Activated CD8-positive, alpha-beta T cell treated with anti-CD3 and anti-CD28 coated beads for 36 hours (primary cell): ENCODE measurements around the gene FRZB. TPM values are rescaled to one million over a fixed set of nuclear protein-coding genes. Genes with fewer than 3 reads are reported as not detected.

Source experiments
- ATAC-seq: fragments of 200-7000 bp; cut with Tn5 transposase; one replicate; pipeline ENCODE4 v1.10.0; 2021; ENCODE audit warnings: mild to moderate bottlenecking, moderate library complexity
- CTCF ChIA-PET: fragments of 350-600 bp; sonication (Branson Sonifier 250); formaldehyde crosslinking; loops from one replicate; lab custom pipeline; 2021; ENCODE audit warnings: antibody characterized with exemption; lab: Charles Lee
- POLR2A ChIA-PET: fragments of 350-600 bp; sonication (Branson Sonifier 250); formaldehyde crosslinking; loops from one replicate; lab custom pipeline; 2021; ENCODE audit warnings: antibody characterized with exemption; lab: Charles Lee
- DNase-seq: peaks from one replicate; pipeline ENCODE4 v3.0.0-alpha.2; 2020
- H3K27ac Mint-ChIP-seq: one replicate; pipeline ENCODE4 v1.8.0; 2021; ENCODE audit warnings: mild to moderate bottlenecking, mixed read lengths
- H3K27me3 Mint-ChIP-seq: one replicate; pipeline ENCODE4 v1.8.0; 2021; ENCODE audit warnings: mixed read lengths
- H3K36me3 Mint-ChIP-seq: one replicate; pipeline ENCODE4 v1.8.0; 2021; ENCODE audit warnings: low read depth, mixed read lengths
- H3K4me1 Mint-ChIP-seq: one replicate; pipeline ENCODE4 v1.8.0; 2021; ENCODE audit warnings: low read depth, mixed read lengths
- H3K4me3 Mint-ChIP-seq: one replicate; pipeline ENCODE4 v1.8.0; 2021; ENCODE audit warnings: mild to moderate bottlenecking, moderate library complexity, mixed read lengths
- H3K9me3 Mint-ChIP-seq: one replicate; pipeline ENCODE4 v1.8.0; 2021; ENCODE audit warnings: mixed read lengths
- intact Hi-C: fragments of 100-400 bp; cut with micrococcal nuclease; formaldehyde crosslinking; loops from one replicate; pipeline ENCODE4 v1.10.0; 2022
- total RNA-seq, 2 experiments: library from RNA; stranded (reverse); gene quantifications; one replicate each; pipeline ENCODE4 v1.2.3, GENCODE V29; 2021
- TF ChIP-seq, protein P1 (sequence below): fragments of 200-600 bp; IDR thresholded peaks from one replicate; pipeline ENCODE4 v1.8.0; 2022; ENCODE audit warnings: antibody characterized with exemption, mild to moderate bottlenecking

Gene FRZB
- total RNA-seq, 2 experiments from 2014 or later = not detected

DNA sequence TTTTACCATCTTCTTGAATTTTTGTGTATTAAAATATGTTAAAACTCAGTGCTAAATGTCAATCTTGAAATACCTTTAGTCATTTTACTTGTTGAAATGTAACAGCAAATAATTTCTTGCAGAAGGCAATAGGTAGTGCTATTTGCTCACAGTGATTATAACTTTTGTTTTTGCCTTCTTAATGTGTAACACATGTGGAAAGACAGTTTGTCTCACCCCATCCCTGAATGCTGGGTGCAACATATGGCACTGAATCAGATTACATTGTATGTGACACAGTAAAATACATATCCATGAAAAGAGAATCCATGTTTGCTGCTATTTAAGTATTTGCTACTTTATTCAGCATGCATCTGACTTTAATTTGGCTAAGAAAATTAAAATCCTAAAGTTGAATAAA, 35.3 kb downstream of the FRZB start:
- H3K27ac Mint-ChIP-seq = no peak overlapping the region
- intact Hi-C loops = no loop called here
- no peak for ATAC-seq
- ChIA-PET CTCF (no interaction called here), POLR2A (no interaction called here)
- DNase-seq = no peak
- H3K4me3 Mint-ChIP-seq = no peak overlapping the region
- no peaks in the 10 kb centered on the region for H3K4me1 Mint-ChIP-seq
- H3K27me3 Mint-ChIP-seq = peaks cover 2% of the 10 kb centered on the region
- no peaks in the 10 kb centered on the region for H3K36me3 Mint-ChIP-seq
- TF ChIP-seq, protein P1, sequence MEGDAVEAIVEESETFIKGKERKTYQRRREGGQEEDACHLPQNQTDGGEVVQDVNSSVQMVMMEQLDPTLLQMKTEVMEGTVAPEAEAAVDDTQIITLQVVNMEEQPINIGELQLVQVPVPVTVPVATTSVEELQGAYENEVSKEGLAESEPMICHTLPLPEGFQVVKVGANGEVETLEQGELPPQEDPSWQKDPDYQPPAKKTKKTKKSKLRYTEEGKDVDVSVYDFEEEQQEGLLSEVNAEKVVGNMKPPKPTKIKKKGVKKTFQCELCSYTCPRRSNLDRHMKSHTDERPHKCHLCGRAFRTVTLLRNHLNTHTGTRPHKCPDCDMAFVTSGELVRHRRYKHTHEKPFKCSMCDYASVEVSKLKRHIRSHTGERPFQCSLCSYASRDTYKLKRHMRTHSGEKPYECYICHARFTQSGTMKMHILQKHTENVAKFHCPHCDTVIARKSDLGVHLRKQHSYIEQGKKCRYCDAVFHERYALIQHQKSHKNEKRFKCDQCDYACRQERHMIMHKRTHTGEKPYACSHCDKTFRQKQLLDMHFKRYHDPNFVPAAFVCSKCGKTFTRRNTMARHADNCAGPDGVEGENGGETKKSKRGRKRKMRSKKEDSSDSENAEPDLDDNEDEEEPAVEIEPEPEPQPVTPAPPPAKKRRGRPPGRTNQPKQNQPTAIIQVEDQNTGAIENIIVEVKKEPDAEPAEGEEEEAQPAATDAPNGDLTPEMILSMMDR = no peak
- no peaks in the 10 kb centered on the region for H3K9me3 Mint-ChIP-seq

DNA sequence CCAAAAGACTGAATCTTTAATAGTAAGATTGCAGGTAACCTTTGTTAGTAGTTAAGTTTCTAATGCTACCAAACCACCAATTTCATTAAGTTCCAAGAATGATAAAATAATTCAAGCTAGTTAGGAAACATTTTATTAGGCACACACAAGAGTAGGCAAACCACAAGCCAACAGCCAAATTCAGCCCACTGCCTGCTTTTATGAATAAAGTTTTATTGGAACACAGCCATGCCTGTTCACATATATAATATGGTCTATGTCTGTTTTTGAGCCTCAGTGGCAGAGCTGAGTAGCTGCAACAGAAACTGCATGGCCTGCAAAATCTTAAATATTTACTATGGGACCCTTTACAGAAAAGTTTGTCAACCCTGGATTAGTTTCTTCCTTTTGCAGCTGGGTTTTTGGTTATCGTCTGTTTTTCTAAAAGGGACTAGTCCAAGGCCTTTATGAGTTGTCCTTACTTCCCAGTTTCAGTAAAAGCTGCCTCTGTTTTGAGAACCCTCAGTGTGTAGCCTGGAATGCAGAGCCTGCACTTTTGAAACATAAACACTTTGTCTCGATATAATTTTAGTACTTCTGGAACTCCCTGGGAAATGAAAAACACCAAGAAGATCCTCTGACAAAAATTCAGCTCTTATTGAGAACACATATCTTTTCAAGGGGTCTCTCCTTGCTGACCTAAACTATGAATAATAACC, 39.1 kb downstream of the FRZB start:
- POLR2A ChIA-PET = no interaction called here
- H3K4me1 Mint-ChIP-seq = no peaks in the 10 kb centered on the region
- TF ChIP-seq, protein P1 = no peak
- H3K27me3 Mint-ChIP-seq = peaks cover 8% of the 10 kb centered on the region
- no peaks in the 10 kb centered on the region for H3K36me3 Mint-ChIP-seq
- ATAC-seq (no peak), DNase-seq (no peak)
- H3K27ac Mint-ChIP-seq = no peak overlapping the region
- H3K4me3 Mint-ChIP-seq = no peak overlapping the region
- no peaks in the 10 kb centered on the region for H3K9me3 Mint-ChIP-seq
- CTCF ChIA-PET = interaction anchor here (1.3 kb wide), 1 partner anchor 153 kb away, joined by 3 read pairs; no protein-coding TSS in a partner anchor
- intact Hi-C loops = no loop called here

DNA sequence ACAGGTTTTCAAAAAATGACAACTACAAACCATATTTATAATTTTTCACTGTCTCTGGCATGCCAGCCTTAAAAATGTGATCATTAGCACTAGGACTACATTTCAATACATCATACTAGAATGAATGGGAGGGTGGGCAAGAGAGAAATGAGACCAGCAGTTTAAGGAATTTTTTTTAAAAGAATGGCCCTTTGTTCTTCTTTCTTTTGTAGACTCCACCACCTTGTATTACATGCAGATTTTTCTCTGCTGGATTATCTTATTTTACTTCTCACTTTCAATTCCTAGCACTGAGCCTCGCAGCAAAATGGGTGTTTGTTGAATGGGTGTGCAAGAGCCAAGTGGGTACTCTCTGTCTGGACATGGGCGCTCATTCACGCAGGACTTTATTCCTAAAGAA, 39.9 kb downstream of the FRZB start:
- intact Hi-C loops = no loop called here
- TF ChIP-seq, protein P1 = no peak
- ATAC-seq (no peak), DNase-seq (no peak)
- no peaks in the 10 kb centered on the region for H3K9me3 Mint-ChIP-seq
- H3K4me1 Mint-ChIP-seq = no peaks in the 10 kb centered on the region
- POLR2A ChIA-PET = no interaction called here
- CTCF ChIA-PET = interaction anchor here (1.3 kb wide), 1 partner anchor 153 kb away, joined by 3 read pairs; no protein-coding TSS in a partner anchor
- H3K36me3 Mint-ChIP-seq = no peaks in the 10 kb centered on the region
- H3K4me3 Mint-ChIP-seq = no peak overlapping the region
- no peak overlapping the region for H3K27ac Mint-ChIP-seq
- peaks cover 8% of the 10 kb centered on the region for H3K27me3 Mint-ChIP-seq

DNA sequence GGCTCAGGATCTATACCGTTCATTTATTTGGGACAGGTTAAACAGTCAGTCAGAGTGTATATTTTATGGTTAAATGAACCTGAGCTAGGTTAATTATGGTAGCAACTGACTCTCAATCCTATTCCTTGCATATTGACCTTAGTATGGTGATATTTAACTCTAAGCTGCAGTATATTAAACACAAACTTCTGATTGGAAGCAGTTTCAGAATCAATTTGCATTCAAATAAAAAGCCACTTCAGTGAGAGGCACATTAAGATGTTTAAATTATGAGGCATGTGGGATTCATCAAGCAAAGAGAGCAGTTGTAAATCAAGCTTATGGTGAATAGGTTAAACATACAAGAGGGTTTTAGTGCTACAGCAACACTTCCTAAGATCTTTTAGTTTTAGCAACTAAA, 40.4 kb downstream of the FRZB start:
- H3K36me3 Mint-ChIP-seq = no peaks in the 10 kb centered on the region
- no peaks in the 10 kb centered on the region for H3K4me1 Mint-ChIP-seq
- H3K27me3 Mint-ChIP-seq = peaks cover 8% of the 10 kb centered on the region
- intact Hi-C loops = no loop called here
- no peak overlapping the region for H3K27ac Mint-ChIP-seq
- no peaks in the 10 kb centered on the region for H3K9me3 Mint-ChIP-seq
- no peak for ATAC-seq
- no peak overlapping the region for H3K4me3 Mint-ChIP-seq
- ChIA-PET POLR2A (no interaction called here), CTCF (no interaction called here)
- TF ChIP-seq, protein P1 = no peak
- no peak for DNase-seq

DNA sequence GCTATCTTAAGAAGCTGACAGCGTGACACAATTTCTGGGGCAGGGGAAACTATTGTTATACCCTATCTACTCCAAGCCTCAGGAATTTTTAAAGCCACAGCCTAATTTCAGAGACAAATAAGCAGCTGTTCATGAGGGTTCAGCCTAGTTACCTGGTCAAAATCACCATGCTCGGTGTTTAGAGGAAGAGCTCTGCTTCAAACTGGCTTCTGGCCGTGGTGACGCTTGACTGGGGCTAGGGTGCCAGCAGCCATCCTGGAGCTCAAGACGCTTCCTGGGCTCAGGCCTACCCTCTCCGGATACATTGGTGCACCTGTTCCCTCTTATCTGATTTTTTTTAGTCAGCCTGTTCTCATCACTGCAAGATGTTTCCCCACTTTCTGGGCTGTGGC, 41.7 kb downstream of the FRZB start:
- H3K27ac Mint-ChIP-seq = no peak overlapping the region
- peaks cover 8% of the 10 kb centered on the region for H3K27me3 Mint-ChIP-seq
- no peaks in the 10 kb centered on the region for H3K4me1 Mint-ChIP-seq
- intact Hi-C loops = no loop called here
- ATAC-seq (no peak), DNase-seq (no peak)
- CTCF ChIA-PET = interaction anchor here (0.7 to 1.4 kb wide), 3 partner anchors 12 to 157 kb away, joined by 3 read pairs; no protein-coding TSS in a partner anchor
- no peaks in the 10 kb centered on the region for H3K36me3 Mint-ChIP-seq
- no peak overlapping the region for H3K4me3 Mint-ChIP-seq
- H3K9me3 Mint-ChIP-seq = no peaks in the 10 kb centered on the region
- POLR2A ChIA-PET = no interaction called here
- TF ChIP-seq, protein P1 = no peak
